ENCODE data around the gene OR2S2.

The OR2S2 gene

GRCh38 chr9:35909274-35909673 lies 48.7 kb downstream of the OR2S2 start, which contains the start of gene SPAAR:
Gene SPAAR, plus strand, starts transcription at chr9:35909490. Its CDS starts 974 bp downstream, at chr9:35910464.
- no peak for DNase-seq
- ATAC-seq, result no peak

DNA sequence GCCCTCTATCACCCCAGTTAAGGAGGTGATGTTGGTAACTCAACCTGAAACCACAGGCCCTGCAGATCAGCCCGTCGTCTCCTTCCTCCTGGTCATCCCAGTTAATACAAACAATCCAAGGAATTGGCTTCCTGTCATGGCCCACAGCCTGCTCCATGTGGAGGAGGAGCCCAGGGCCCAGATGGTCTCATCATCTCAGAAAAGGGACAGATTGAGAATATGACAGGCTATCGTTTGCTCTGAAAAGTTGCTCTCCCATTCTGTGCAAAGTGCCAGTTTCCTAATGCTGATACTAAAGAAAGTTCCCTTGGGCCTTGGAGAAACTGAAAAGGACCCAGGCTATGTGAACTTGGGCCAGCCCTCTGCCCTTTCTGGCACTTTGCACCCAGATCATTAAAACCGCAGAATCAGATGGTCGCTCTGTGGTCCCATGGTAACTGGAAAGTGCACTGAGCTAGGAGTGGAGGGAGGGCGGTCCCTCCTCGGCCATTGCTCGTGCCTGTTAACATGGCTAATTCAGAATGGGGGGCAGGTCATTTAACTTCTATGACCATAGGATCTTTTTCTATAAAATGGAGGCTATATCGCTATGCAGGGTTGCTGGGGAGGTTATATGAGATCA lies 49.3 kb downstream of the OR2S2 start:
- DNase-seq, result no peak
- ATAC-seq, result no peak

DNA sequence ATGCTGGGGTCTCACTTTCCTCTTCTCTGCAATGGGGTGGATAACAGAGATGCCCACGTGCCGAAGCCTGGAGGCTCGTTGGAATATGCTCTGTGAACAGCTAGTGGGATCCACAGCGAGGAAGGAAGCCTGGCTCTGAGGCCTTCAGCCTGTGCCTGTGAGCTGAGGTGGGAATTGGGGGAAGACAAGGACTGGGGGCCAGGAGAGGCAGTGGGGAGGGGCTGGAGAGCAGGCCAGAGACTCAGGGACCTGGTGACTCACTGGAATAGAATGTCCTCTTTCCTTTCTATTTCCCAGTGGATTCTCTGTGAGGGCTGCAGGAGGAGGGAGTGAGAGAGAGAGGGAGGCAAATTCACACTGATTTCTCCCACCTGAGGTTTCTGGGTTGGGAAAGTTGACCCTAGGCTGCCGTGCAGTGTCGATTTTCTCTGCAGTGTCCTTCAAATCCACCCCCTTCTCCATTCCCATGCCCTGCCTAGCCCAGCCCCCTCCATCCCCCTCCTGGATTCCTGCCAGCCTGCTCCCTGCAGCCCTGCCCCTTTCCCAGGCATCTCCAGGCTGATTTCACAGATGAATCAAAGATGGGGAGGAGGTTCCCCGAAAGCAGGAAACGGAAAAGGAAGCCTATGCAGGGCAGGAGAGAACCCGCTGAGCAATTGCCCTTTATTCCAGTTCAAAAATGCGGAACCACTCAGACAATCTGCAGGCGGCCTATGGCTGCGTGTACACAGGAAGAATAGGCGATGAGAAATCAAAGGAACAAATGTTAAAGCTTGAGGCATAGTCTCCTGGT lies 50.0 kb downstream of the OR2S2 start:
- DNase-seq (no peak), ATAC-seq (no peak)
